Measurements from ENCODE around the gene TTF2. TPM values are rescaled to one million over a fixed set of nuclear protein-coding genes. Genes with fewer than 3 reads are reported as not detected.

TTF2 gene
- total and polyA plus RNA-seq, 9 donors, result 2.1 to 14.0 (median 10.6) TPM

GRCh38 chr1:117093091-117093534 lies 33.0 kb downstream of the TTF2 start:
- H3K4me1 ChIP-seq (ENCODE audit: insufficient read depth), result no peaks in the 10 kb centered on the region
- no peak overlapping the region for H3K27ac ChIP-seq
- TF ChIP-seq CTCF (IDR thresholded peaks at IDR 0.05) (no peak), EP300 (IDR thresholded peaks at IDR 0.05) (no peak), POLR2A (IDR thresholded peaks at IDR 0.05) (no peak)
- H3K36me3 ChIP-seq, result no peaks in the 10 kb centered on the region
- H3K27me3 ChIP-seq, result no peaks in the 10 kb centered on the region
- no peaks in the 10 kb centered on the region for H3K9me3 ChIP-seq
- peak in 4 of 5 donors; percentile 12 to 42 (median 35) for DNase-seq
- intact Hi-C loops (cut with DNase I), result no loop called here
- H3K4me3 ChIP-seq, result no peak overlapping the region
- 43 to 54% (median 44%) methylated on average over 7 of the region's 7 CpGs for WGBS, 3 donors

DNA sequence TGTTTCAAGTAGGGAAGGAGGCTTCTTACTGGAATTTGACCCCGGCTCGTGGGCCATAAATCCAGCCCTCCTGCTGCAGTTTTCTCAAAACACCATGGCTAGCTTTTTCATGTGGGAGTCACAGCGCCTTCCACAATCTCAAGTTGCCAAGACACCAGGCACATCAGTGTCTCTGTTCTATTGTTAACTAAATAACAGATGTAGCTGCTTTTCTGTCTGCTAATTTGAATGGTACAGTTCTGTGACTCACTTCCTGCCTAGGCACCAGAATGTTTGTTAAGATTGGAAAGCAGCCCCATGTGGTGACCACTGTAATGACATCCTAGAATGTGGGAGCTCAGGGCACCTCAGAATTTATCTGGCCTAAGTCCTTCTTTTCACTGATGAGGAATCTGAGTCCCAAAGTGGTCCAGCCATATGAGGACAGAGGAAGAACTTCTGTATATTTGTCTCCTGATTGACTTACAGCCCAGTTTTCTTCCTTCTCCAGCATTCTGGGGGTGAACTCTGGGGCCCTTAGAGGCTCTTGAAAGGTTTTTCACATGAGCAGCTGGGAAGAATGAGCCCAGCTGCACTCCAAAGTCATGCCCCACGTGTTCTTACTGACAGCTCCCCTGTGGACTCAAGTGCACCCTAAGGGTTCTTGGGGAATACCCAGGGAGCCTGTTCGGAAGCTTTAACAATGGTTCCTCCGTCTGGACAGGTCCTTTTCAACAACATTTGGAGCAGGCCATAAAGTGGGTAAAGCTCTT lies 33.9 kb downstream of the TTF2 start:
- H3K27ac ChIP-seq, result no peak overlapping the region
- H3K9me3 ChIP-seq, result no peaks in the 10 kb centered on the region
- H3K36me3 ChIP-seq, result no peaks in the 10 kb centered on the region
- no peaks in the 10 kb centered on the region for H3K27me3 ChIP-seq
- DNase-seq, result no peak
- TF ChIP-seq CTCF (IDR thresholded peaks at IDR 0.05), result no peak
- no peak for TF ChIP-seq POLR2A (IDR thresholded peaks at IDR 0.05)
- TF ChIP-seq EP300 (IDR thresholded peaks at IDR 0.05), result no peak
- no peaks in the 10 kb centered on the region for H3K4me1 ChIP-seq (ENCODE audit: insufficient read depth)
- 72 to 77% (median 77%) methylated on average over 6 of the region's 6 CpGs for WGBS, 3 donors
- intact Hi-C loops (cut with DNase I), result no loop called here
- H3K4me3 ChIP-seq, result no peak overlapping the region

- TF ChIP-seq CTCF (IDR thresholded peaks at IDR 0.05) (no peak), POLR2A (IDR thresholded peaks at IDR 0.05) (no peak), EP300 (IDR thresholded peaks at IDR 0.05) (no peak)
- no peak overlapping the region for H3K4me3 ChIP-seq
- H3K4me1 ChIP-seq (ENCODE audit: insufficient read depth), result no peaks in the 10 kb centered on the region
- no peaks in the 10 kb centered on the region for H3K27me3 ChIP-seq
- no peaks in the 10 kb centered on the region for H3K9me3 ChIP-seq
- intact Hi-C loops (cut with DNase I), result no loop called here
- no peaks in the 10 kb centered on the region for H3K36me3 ChIP-seq
- WGBS, 3 donors, result 66 to 84% (median 77%) methylated on average over 7 of the region's 7 CpGs
- H3K27ac ChIP-seq, result no peak overlapping the region
- DNase-seq, result no peak
Observed at GRCh38 chr1:117094841-117095604, 34.9 kb downstream of the TTF2 start.

DNA sequence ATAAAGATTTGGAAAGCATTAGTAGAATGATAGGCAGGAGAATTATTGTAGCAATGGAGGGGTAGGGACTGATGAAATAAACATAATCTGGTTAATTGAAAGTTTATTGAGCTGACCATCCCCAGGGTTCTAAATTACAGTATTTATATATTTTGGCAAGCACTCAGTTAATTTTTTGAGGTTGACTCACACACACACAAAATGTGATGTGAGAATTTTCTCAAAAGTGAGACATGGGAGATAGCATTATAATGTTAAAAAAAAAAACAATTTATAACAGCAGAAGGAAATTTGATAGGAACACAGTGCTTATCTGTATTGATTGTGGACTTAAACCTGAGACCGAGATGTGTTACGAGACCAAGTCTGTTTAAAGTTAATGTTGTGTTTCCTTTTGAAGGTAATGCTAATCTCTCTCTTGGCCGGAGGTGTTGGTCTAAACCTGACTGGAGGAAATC lies 36.9 kb downstream of the TTF2 start:
- Histone ChIP-seq H3K4me3 (no peak overlapping the region), H3K4me1 (ENCODE audit: insufficient read depth) (no peaks in the 10 kb centered on the region), H3K9me3 (no peaks in the 10 kb centered on the region), H3K27ac (no peak overlapping the region), H3K27me3 (no peaks in the 10 kb centered on the region), H3K36me3 (no peaks in the 10 kb centered on the region)
- no peak for TF ChIP-seq CTCF (IDR thresholded peaks at IDR 0.05)
- no peak for TF ChIP-seq EP300 (IDR thresholded peaks at IDR 0.05)
- TF ChIP-seq POLR2A (IDR thresholded peaks at IDR 0.05), result no peak
- 86 to 92% (median 91%) methylated on average over 3 of the region's 3 CpGs for WGBS, 3 donors
- DNase-seq, result no peak
- intact Hi-C loops (cut with DNase I), result no loop called here

Data from ovary (tissue), 9 donors.